ENCODE results near the gene MCRIP1.

MCRIP1 gene

GRCh38 chr17:81802856-81803643 is 30.0 kb downstream of the MCRIP1 start:
- Histone ChIP-seq H3K27ac (replicated peaks) (no peak overlapping the region), H3K4me3 (replicated peaks; ENCODE audit: insufficient read depth, low read length) (no peak overlapping the region), H3K27me3 (ENCODE audit: insufficient read depth, poor library complexity, severe bottlenecking) (peaks cover 44% of the 10 kb centered on the region)
- no peak for DNase-seq (ENCODE audit: low read depth in 1 of 2, low spot score in 1 of 2)
- TF ChIP-seq POLR2AphosphoS5 (IDR thresholded peaks at IDR 0.05; ENCODE audit: low read depth) (no peak), CTCF (IDR thresholded peaks at IDR 0.05; ENCODE audit: insufficient read depth, low read length) (no peak), SPI1 (IDR thresholded peaks at IDR 0.05; ENCODE audit: borderline replicate concordance, low read depth) (no peak), REST (IDR thresholded peaks at IDR 0.05; ENCODE audit: insufficient replicate concordance, low read depth) (no peak), GABPA (IDR thresholded peaks at IDR 0.05; ENCODE audit: low read depth) (no peak)

- Histone ChIP-seq H3K27me3 (ENCODE audit: insufficient read depth, poor library complexity, severe bottlenecking) (peaks cover 39% of the 10 kb centered on the region), H3K4me3 (replicated peaks; ENCODE audit: insufficient read depth, low read length) (no peak overlapping the region), H3K27ac (replicated peaks) (no peak overlapping the region)
- DNase-seq (ENCODE audit: low read depth in 1 of 2, low spot score in 1 of 2), result no peak
- TF ChIP-seq REST (IDR thresholded peaks at IDR 0.05; ENCODE audit: insufficient replicate concordance, low read depth) (no peak), POLR2AphosphoS5 (IDR thresholded peaks at IDR 0.05; ENCODE audit: low read depth) (no peak), SPI1 (IDR thresholded peaks at IDR 0.05; ENCODE audit: borderline replicate concordance, low read depth) (no peak), GABPA (IDR thresholded peaks at IDR 0.05; ENCODE audit: low read depth) (no peak), CTCF (IDR thresholded peaks at IDR 0.05; ENCODE audit: insufficient read depth, low read length) (no peak)
Observed at GRCh38 chr17:81802048-81802758, 30.9 kb downstream of the MCRIP1 start.

GRCh38 chr17:81801327-81801726 is 31.8 kb downstream of the MCRIP1 start:
- H3K27me3 ChIP-seq (ENCODE audit: insufficient read depth, poor library complexity, severe bottlenecking), result peaks cover 32% of the 10 kb centered on the region

More at GRCh38 chr17:81801327-81801726, 31.8 kb downstream of the MCRIP1 start:
- no peak overlapping the region for H3K4me3 ChIP-seq (replicated peaks; ENCODE audit: insufficient read depth, low read length)
- TF ChIP-seq SPI1 (IDR thresholded peaks at IDR 0.05; ENCODE audit: borderline replicate concordance, low read depth) (no peak), GABPA (IDR thresholded peaks at IDR 0.05; ENCODE audit: low read depth) (no peak), REST (IDR thresholded peaks at IDR 0.05; ENCODE audit: insufficient replicate concordance, low read depth) (no peak), POLR2AphosphoS5 (IDR thresholded peaks at IDR 0.05; ENCODE audit: low read depth) (no peak), CTCF (IDR thresholded peaks at IDR 0.05; ENCODE audit: insufficient read depth, low read length) (no peak)
- no peak for DNase-seq (ENCODE audit: low read depth in 1 of 2, low spot score in 1 of 2)
- H3K27ac ChIP-seq (replicated peaks), result no peak overlapping the region
